22Rv1 (cell line): ENCODE results near the gene IGF1.

ENCODE experiments used
- ZFX ChIP-seq: fragments of 450-650 bp; IDR thresholded peaks from 2 replicates; pipeline ENCODE4 v1.6.1; 2017; ENCODE audit warnings: antibody characterized with exemption, borderline replicate concordance
- TF ChIP-seq, protein P1 (sequence below): fragments of 450-650 bp; IDR thresholded peaks from 2 replicates; pipeline ENCODE4 v1.5.1; 2017; ENCODE audit warnings: mild to moderate bottlenecking

DNA sequence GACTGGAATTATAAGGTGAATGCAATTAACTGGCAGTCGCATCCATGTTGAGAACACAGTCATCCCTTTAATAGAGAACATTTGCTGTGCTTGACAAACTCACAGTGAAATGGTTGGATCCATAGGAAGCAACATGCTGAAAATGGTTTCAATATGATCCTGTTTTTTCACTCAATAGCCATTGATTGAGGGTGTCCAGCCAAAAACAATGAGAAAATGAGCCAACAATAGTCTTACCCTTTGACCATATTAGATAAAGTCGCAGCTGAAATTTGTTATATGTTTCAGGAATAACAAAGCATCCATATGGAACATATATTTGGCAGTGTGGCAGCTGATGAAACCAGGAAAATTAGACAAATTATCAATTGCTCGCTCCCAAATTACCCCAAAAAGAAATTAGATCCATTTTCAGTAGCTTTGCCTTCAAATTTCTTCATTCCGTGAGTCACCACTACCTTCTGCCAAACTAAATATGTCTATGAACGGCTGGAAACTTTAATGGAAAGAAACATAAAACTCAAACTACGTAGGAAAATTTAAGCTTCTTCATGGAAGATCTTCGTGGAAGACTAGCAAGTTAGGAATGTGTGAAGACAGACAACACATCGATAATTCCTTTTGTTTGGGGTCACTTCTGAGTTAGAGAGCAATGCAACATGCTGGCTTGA, 17.4 kb downstream of the IGF1 start:
- TF ChIP-seq, protein P1, sequence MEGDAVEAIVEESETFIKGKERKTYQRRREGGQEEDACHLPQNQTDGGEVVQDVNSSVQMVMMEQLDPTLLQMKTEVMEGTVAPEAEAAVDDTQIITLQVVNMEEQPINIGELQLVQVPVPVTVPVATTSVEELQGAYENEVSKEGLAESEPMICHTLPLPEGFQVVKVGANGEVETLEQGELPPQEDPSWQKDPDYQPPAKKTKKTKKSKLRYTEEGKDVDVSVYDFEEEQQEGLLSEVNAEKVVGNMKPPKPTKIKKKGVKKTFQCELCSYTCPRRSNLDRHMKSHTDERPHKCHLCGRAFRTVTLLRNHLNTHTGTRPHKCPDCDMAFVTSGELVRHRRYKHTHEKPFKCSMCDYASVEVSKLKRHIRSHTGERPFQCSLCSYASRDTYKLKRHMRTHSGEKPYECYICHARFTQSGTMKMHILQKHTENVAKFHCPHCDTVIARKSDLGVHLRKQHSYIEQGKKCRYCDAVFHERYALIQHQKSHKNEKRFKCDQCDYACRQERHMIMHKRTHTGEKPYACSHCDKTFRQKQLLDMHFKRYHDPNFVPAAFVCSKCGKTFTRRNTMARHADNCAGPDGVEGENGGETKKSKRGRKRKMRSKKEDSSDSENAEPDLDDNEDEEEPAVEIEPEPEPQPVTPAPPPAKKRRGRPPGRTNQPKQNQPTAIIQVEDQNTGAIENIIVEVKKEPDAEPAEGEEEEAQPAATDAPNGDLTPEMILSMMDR: no peak
- no peak for TF ChIP-seq ZFX
